ENCODE results near the gene IGSF21.

- TF ChIP-seq, protein P1, sequence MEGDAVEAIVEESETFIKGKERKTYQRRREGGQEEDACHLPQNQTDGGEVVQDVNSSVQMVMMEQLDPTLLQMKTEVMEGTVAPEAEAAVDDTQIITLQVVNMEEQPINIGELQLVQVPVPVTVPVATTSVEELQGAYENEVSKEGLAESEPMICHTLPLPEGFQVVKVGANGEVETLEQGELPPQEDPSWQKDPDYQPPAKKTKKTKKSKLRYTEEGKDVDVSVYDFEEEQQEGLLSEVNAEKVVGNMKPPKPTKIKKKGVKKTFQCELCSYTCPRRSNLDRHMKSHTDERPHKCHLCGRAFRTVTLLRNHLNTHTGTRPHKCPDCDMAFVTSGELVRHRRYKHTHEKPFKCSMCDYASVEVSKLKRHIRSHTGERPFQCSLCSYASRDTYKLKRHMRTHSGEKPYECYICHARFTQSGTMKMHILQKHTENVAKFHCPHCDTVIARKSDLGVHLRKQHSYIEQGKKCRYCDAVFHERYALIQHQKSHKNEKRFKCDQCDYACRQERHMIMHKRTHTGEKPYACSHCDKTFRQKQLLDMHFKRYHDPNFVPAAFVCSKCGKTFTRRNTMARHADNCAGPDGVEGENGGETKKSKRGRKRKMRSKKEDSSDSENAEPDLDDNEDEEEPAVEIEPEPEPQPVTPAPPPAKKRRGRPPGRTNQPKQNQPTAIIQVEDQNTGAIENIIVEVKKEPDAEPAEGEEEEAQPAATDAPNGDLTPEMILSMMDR (IDR thresholded peaks at IDR 0.05; ENCODE audit: low read depth, low read length, poor library complexity, severe bottlenecking) = no peak
- TF ChIP-seq EZH2phosphoT487 (IDR thresholded peaks at IDR 0.05; ENCODE audit: borderline replicate concordance, low read length) = no peak
Observed at GRCh38 chr1:18148461-18148860, 40.9 kb downstream of the IGSF21 start.
